ENCODE data around the gene PIGT.

- no peak for TF ChIP-seq CTCF (IDR thresholded peaks at IDR 0.05)
- TF ChIP-seq POLR2A (IDR thresholded peaks at IDR 0.05), result no peak
Measured at GRCh38 chr20:45420125-45420524, 4.2 kb downstream of the PIGT start.

Data from testis (tissue), 2 donors.